Measurements from ENCODE around the gene GOLIM4. TPM values are rescaled to one million over a fixed set of nuclear protein-coding genes. Genes with fewer than 3 reads are reported as not detected.
"Not testable (repeated sequence)": the region's sequence is repeated elsewhere in the genome, so short reads cannot be mapped to it uniquely, and the experiment has no call there.

Gene GOLIM4
- total RNA-seq, 1 donor from 2014 or later, result 29.3 TPM

DNA sequence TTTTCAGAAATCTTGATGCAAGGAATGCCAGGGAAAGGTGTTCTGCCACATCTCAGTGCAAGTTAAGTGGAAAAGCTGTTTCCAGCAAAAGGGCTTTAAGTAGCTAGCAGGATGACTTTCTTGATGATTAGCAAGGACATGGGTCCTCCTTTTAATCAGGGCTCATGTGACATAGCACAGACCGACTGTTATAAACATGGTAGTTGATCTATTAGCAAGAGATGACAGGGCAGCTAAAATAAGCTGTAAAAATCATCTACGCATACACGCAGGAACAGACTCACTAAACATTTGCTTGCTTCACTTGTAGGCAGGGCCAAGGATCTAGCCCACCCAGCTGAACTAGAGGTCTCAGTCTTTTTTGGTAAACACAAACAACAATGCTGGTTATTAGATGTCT lies 69.0 kb downstream of the GOLIM4 start:
- H3K36me3 Mint-ChIP-seq (ENCODE audit: low read depth), result peaks cover 20% of the 10 kb centered on the region
- no peak overlapping the region for H3K27ac Mint-ChIP-seq (ENCODE audit: unreplicated experiment)
- no peak for DNase-seq (ENCODE audit: low read depth, low spot score)
- TF ChIP-seq CTCF (conservative IDR thresholded peaks at IDR 0.05), result no peak
- H3K9me3 Mint-ChIP-seq, result no peaks in the 10 kb centered on the region
- no peak overlapping the region for H3K4me3 Mint-ChIP-seq
- H3K27me3 Mint-ChIP-seq (ENCODE audit: low read depth), result no peaks in the 10 kb centered on the region
- H3K4me1 Mint-ChIP-seq, result peaks cover 7% of the 10 kb centered on the region

GRCh38 chr3:168025076-168025475 lies 70.6 kb downstream of the GOLIM4 start:
- no peak for DNase-seq (ENCODE audit: low read depth, low spot score)
- no peak overlapping the region for H3K4me3 Mint-ChIP-seq
- H3K27ac Mint-ChIP-seq (ENCODE audit: unreplicated experiment), result no peak overlapping the region
- H3K9me3 Mint-ChIP-seq, result no peaks in the 10 kb centered on the region
- peaks cover 18% of the 10 kb centered on the region for H3K36me3 Mint-ChIP-seq (ENCODE audit: low read depth)
- peaks cover 7% of the 10 kb centered on the region for H3K4me1 Mint-ChIP-seq
- no peak for TF ChIP-seq CTCF (conservative IDR thresholded peaks at IDR 0.05)
- no peaks in the 10 kb centered on the region for H3K27me3 Mint-ChIP-seq (ENCODE audit: low read depth)

- no peak for TF ChIP-seq CTCF (conservative IDR thresholded peaks at IDR 0.05)
- H3K36me3 Mint-ChIP-seq (ENCODE audit: low read depth), result peaks cover 18% of the 10 kb centered on the region
- peaks cover 7% of the 10 kb centered on the region for H3K4me1 Mint-ChIP-seq
- no peaks in the 10 kb centered on the region for H3K27me3 Mint-ChIP-seq (ENCODE audit: low read depth)
- no peak overlapping the region for H3K4me3 Mint-ChIP-seq
- H3K27ac Mint-ChIP-seq (ENCODE audit: unreplicated experiment), result peak overlapping the region; percentile 44
- no peaks in the 10 kb centered on the region for H3K9me3 Mint-ChIP-seq
- DNase-seq (ENCODE audit: low read depth, low spot score), result no peak
Observed at GRCh38 chr3:168024537-168024941, 71.2 kb downstream of the GOLIM4 start.

DNA sequence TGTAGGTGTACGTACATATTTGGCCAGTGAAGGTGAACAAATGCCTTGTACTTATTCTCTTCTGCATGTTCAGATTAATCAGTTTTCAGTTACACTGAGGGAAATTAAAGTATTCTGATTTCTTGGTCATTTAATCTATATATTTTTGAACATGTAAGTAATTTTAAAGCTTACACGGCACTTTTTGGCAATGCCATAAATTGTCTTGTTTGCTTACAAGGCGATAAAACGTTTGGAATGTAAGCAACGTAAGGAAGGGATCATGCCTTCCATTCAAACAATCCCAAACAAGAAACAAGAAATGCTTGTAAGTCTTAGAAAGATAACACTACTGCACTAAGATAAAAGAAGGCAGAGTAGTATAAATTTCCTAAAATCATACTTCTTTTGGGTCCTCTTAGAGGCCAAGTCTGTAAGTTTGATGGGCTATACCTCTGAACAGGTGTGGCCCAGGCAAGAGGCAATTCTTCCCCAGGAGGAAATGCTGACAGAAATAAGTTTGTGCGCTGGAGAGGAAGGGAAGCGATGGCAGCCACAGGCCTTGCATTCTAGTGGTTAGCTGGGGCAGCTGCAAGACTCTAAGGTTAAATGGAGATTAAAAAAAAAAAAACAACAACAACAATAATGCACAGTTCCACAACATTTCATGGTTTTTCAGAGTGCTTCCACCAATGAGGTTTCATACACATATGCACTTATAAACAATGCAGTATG lies 73.8 kb downstream of the GOLIM4 start:
- no peak for DNase-seq (ENCODE audit: low read depth, low spot score)
- H3K4me3 Mint-ChIP-seq, result no peak overlapping the region
- no peaks in the 10 kb centered on the region for H3K27me3 Mint-ChIP-seq (ENCODE audit: low read depth)
- no peaks in the 10 kb centered on the region for H3K9me3 Mint-ChIP-seq
- peaks cover 7% of the 10 kb centered on the region for H3K4me1 Mint-ChIP-seq
- peaks cover 22% of the 10 kb centered on the region for H3K36me3 Mint-ChIP-seq (ENCODE audit: low read depth)
- H3K27ac Mint-ChIP-seq (ENCODE audit: unreplicated experiment), result no peak overlapping the region
- TF ChIP-seq CTCF (conservative IDR thresholded peaks at IDR 0.05), result no peak

- not testable (repeated sequence) for H3K4me3 Mint-ChIP-seq
Observed at GRCh38 chr3:168011280-168011679, 84.4 kb downstream of the GOLIM4 start.

DNA sequence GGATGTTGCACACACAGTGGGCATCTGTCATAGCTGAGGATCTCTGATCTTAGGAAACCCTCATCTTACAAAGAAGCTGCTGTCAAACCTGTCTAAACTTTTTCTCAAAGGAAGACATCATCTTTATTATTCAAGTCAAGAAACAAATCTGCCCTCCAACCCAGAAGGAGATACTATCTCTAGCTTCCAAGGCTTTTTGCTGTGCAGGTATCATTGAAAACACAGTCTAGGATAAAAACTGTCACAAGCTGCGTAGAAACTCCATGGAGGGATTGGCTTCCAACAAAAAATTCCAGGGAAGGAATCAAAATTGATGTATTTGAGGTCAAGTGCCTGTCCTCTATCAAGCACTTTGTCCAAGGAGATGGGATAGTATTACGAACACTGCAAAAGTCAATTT lies 89.1 kb downstream of the GOLIM4 start:
- no peak for DNase-seq (ENCODE audit: low read depth, low spot score)
- Mint-ChIP-seq H3K27me3 (ENCODE audit: low read depth) (no peaks in the 10 kb centered on the region), H3K4me1 (no peaks in the 10 kb centered on the region), H3K27ac (ENCODE audit: unreplicated experiment) (no peak overlapping the region), H3K9me3 (no peaks in the 10 kb centered on the region), H3K36me3 (ENCODE audit: low read depth) (peaks cover 17% of the 10 kb centered on the region), H3K4me3 (no peak overlapping the region)
- no peak for TF ChIP-seq CTCF (conservative IDR thresholded peaks at IDR 0.05)

More at GRCh38 chr3:168011280-168011679, 84.4 kb downstream of the GOLIM4 start:
- not testable (repeated sequence) for H3K9me3 Mint-ChIP-seq; H3K27ac Mint-ChIP-seq (ENCODE audit: unreplicated experiment); H3K4me1 Mint-ChIP-seq; H3K27me3 Mint-ChIP-seq (ENCODE audit: low read depth); DNase-seq (ENCODE audit: low read depth, low spot score)
- H3K36me3 Mint-ChIP-seq (ENCODE audit: low read depth), result peaks cover 19% of the 10 kb centered on the region

Measured in neural crest cell (in vitro differentiated cells).